GM21381 (cell line): ENCODE data around the gene SLC5A11.
"Not testable (repeated sequence)": the region's sequence is repeated elsewhere in the genome, so short reads cannot be mapped to it uniquely, and the experiment has no call there.

Experiments
- ATAC-seq: cut with Tn5 transposase; IDR thresholded peaks from one replicate; pipeline ENCODE4 v1.9.1; 2021; ENCODE audit warnings: mild to moderate bottlenecking, moderate library complexity; ENCODE audit not compliant: unreplicated experiment

SLC5A11 gene

DNA sequence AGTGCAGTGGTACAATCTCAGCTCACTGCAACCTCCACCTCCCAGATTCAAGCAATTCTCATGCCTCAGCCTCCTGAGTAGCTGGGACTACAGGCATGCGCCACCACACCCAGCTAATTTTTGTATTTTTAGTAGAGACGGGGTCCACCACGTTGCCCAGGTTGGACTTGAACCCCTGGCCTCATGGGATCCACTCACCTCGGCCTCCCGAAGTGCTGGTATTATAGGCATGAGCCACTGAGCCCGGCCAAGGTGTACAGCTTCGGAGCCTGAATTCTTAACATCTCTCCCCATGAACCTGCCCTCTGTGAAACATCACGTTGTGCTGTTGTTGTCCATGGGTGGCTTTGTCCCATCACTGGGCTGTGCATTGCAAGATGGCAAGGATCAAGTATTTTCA is 11.1 kb downstream of the SLC5A11 start:
- ATAC-seq, result not testable (repeated sequence)

DNA sequence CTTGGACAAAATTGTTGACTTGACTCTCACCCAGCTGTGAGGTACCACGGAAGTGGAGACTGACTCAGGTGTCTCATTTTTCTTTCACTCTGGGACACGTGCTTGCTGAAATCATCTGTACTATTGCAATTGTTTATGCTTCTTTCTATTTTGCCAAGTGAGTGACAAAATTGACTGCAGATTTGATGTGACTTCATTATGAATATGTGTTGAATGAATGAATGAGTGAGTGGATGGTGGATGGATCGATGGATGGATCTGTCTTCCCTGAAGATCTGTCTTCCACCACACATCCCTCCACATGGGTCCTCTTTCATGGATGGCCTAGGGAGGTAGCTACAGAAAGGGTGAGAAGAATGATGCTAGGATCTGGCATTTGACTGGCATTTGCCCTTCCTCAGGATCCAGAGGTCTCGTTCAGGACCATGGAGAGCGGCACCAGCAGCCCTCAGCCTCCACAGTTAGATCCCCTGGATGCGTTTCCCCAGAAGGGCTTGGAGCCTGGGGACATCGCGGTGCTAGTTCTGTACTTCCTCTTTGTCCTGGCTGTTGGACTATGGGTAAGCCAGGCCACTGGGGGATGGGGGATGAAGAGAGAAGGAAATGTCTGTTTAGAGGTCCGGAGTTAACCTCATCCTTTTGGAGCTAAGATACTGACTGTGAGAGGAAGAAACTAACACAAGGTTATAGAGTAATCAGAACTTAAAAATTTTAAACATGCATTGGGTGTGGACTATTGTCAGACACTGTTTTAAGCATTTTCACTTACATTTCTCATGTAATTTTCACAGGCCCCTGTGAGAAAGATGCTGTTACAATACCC is 12.7 kb downstream of the SLC5A11 start:
- ATAC-seq, result no peak

DNA sequence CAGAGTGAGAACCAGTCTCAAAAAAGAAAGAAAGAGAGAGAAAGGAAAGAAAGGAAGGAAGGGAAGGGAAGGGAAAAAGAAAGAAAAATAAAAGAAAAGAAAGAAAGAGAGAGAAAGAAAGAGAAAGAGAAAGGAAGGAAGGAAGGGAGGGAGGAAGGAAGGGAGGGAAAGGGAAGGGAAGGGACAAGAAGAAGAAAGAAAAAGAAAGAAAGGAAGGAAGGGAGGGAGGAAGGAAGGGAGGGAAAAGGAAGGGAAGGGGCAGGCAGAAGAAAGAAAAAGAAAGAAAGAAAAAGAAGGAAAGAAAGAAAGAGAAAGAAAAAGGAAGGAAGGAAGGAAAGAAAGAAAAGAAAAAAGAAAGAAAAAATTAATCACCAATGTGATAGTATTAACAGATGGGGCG is 15.7 kb downstream of the SLC5A11 start:
- no peak for ATAC-seq

DNA sequence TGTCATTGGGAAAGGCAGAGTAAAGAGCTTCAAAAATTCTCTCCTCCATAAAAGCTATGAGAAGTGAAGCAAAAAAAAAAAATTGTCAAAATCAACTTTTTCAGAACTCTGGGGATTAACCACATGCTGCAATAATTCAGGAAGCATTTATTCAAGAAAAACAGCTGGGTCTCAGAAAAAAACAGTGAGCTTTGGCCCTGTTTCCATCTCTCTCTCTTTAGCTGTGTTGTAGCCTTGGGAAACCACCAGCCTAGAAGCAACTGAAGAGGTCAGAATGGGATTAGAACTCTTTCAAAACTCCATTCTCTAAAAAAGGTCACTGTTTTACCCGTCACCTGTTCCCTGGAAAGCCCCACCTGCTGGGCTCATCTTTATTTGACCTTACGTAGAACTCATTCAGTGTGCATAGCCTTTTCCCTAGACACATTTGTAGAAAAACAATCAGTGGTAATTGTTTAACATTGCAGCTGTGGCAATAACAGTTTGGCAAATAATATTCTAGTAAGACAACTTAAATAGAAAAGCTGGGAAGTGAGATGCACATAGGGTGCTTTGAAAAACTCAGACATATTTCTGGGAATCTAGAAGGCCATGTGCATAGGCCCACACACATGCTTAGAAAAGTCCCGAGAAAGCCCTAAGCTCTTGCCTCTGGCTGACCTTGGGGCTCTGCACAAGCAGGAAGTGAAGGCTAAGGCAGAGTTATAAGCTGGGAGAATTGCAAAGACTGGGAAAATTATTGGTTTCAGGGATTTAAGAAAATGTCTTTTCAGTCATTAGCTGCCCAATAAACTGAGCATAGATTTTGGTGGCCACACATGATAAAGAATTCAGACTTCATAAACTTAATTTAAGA is 18.0 kb downstream of the SLC5A11 start:
- no peak for ATAC-seq

DNA sequence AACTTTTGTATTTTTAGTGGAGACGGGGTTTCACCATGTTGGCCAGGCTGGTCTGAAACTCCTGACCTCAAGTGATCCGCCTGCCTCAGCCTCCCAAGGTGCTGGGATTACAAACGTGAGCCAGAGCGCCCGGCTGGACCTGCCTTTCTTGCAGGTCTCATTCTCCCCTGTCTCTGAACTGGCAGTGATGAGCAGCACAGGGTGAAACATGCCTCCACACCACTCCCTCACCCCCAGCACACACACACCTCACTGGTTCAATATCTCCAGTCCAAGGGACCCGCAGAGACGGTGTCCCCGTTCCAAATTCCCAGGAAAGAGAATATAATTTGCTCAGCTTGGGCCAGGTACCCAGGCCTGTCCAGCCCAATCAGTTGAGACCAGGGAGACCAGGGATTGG is 23.3 kb downstream of the SLC5A11 start:
- ATAC-seq, result no peak

DNA sequence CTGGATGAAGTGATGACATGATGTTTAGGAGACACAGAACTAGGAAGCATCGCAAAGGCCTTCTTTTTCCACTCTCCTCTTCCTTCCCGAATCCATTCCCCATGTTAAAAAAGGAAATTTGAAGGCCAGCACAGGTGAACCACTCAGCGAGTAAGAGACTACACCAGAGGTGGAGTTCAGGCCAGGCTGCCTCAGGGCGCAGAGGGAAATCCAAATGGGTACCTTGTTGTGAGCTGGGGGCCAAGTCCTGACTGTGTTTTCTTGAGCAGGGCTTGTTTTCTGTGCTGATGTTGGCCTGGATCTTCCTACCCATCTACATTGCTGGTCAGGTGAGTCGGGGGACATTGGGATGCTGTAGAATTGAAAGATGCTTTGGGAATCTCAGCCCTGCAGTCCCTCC is 26.1 kb downstream of the SLC5A11 start:
- no peak for ATAC-seq

DNA sequence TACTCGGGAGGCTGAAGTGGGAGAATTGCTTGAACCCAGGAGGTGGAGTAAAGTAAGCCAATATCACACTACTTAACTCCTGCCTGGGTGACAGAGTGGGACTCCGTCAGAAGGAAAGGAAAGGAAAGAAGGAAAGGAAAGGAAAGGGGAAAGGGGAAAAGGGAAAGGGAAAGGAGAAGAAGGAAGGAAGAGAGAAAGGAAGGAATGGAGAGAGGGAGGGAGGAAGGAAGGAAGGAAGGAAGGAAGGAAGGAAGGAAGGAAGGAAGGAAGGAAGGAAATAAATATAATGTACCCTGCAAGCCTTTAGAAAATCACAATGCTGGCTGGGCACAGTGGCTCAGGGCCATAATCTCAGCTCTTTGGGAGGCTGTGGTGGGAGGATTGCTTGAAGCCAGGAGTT is 27.3 kb downstream of the SLC5A11 start:
- no peak for ATAC-seq

DNA sequence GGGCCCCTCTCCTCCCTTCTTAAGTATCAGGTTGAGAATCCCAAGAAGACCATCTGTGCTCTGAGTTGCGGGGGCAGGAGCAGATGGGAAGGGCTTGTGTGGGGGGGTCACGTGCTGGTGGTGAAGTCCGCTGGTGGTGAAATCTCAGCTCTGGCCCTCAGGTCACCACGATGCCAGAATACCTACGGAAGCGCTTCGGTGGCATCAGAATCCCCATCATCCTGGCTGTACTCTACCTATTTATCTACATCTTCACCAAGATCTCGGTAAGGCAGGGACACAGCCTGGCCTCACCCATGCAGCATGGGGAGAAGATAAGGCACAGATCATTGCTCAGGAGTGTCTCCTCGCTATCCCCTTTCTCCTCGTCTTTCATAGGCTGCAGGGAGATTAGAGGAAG is 29.7 kb downstream of the SLC5A11 start:
- ATAC-seq, result no peak

DNA sequence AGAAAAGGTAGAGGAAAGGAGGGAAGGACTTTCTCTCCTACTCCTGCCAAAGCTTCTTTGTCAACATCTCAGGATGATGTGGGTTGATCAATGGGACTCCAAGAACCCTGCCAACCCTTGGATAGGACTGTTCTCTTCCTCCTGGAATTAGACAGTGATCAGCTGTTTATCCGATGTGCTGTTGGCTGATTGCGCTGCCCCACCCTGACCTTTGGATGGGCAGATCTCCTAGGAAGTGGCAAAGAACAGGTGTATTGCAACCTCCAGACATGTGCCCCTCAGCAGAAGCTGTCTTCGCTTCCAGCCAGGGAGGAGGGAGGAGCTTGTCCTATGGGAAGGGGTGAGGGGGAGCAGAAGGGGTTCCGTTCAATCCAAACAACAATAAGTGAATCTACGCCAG is 30.5 kb downstream of the SLC5A11 start:
- ATAC-seq, result no peak

DNA sequence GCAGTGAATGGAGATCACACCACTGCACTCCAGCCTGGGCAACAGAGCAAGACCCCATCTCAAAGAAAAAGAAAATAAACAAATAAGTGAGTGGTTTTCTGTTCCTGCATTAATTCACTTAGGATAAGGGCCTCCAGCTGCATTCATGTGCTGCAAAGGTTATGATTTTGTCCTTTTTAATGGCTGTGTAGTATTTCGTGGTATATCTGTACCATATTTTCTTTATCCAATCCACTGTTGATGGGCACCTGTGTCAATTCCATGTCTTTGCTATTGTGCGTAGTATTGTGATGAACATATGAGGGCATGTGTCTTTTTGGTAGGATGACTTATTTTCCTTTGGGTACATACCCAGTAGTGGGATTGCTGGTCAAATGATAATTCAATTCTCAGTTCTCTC is 33.9 kb downstream of the SLC5A11 start:
- ATAC-seq, result no peak

DNA sequence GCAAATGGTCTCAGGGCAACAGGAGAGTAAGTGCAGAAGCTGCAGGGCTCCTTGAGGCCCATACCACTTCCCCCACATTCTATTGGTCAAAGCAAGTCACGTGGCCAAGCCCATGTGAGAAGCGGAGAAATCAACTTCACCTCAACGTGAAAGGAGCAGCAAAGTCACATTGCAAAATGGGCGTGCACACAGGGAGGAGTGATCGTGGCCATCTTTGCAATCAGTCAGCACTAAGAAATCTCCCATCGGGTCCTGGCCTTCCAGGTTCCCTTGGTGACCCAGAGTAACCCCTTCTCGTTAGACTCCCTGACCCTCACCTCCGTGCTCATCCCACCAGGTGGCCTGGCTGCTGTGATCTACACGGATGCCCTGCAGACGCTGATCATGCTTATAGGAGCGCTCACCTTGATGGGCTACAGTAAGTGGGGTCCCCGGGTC is 38.0 kb downstream of the SLC5A11 start:
- no peak for ATAC-seq

DNA sequence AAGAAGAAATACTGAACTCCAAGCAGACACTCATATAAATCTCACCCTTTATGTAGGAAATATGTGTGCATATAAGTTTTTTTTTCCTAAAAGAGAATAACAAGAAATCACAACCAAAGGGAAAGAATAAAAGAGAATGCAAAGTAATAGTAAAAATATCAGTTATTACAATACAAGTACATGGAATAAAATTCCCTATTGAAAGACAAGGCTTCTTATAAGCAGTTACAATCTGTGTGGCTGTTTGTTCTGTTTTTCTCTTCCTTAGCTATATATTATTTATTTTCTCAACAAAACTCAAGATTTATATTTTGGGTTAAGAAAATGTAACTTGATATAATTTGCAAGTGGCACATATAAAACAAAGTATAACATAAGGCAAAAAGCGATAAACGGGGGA is 41.7 kb downstream of the SLC5A11 start:
- no peak for ATAC-seq

DNA sequence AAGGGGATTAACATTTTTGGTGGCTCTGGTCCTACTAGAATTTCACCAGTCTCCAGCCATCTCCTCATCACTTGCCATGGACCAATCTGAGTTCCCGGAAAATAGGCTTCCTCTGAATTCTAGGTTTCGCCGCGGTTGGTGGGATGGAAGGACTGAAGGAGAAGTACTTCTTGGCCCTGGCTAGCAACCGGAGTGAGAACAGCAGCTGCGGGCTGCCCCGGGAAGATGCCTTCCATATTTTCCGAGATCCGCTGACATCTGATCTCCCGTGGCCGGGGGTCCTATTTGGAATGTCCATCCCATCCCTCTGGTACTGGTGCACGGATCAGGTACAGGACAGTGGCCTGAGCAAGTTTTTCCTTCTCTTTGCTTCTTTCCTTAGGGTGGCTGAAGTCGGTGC is 45.0 kb downstream of the SLC5A11 start:
- no peak for ATAC-seq

DNA sequence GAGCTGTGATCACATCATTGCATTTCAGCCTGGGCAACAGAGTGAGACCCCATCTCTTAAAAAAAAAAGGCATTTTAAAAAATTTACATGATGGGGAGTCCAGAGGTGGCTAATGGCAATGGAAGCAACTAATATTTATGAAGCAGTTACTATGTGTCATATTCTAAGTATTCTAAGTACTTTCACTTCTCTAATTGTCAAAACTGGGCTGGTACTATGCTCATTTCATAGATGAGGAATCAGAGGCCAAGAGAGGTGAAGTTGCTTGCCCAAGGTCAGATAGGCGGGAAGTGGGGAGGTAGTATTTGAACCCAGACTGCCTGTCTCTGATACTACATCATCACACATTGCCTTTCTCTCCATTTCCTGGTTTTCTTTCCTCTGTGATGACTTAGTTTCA is 50.7 kb downstream of the SLC5A11 start:
- no peak for ATAC-seq

DNA sequence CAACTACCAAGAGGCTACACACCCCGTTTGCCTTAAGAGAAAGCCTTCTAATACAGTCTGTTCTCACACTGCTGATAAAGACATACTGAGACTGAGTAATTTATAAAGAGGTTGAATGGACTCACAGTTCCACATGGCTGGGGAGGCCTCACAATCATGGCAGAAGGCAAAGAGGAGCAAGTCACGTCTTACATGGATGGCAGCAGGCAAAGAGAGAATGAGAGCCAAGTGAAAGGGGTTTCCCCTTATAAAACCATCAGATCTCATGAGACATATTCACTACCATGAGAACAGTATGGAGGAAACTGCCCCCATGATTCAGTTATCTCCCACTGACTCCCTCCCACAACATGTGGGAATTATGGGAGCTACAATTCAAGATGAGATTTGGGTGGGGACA is 51.8 kb downstream of the SLC5A11 start:
- not testable (repeated sequence) for ATAC-seq

DNA sequence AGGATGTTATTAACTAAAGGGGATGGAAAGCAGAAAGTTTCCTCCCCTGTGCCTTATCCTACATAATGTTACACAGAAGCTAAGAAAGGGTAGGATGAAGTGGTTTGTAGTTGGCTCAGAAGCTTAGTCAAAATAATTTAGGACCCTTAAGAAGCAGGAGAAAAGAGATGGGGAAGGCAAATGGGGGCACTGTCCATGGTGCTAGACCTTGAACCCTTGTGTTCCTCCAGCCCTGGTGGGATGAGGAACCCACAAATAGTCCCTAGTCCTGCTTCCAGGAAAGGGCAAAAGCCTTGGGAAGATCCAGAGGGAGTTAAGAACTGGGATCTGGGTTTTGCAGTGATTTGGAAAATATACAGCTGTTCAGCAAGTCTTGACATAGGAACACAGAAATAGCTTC is 54.5 kb downstream of the SLC5A11 start:
- ATAC-seq, result no peak

DNA sequence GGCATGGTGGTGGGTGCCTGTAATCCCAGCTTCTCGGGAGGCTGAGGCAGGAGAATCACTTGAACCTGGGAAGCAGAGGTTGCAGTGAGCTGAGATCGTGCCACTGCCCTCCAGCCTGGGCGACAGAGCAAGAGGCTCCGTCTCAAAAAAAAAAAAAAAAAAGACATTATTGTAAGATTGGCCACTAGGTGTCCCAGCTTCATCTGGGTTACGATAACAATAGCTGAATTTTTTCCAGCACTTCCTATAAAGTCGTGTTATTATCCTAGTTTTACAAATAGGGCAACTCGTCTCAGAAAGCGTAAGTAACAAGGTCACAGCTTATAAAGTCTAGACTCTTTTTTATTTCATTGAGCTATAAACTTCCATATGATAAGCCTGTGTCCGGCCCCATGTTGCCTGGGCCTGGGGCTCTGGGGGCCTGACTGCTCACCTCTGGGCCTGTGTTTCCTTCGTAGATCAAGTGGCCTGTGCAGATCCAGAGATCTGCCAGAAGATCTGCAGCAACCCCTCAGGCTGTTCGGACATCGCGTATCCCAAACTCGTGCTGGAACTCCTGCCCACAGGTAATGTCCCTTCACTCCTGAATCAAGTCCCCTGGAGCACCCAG is 60.5 kb downstream of the SLC5A11 start:
- no peak for ATAC-seq

DNA sequence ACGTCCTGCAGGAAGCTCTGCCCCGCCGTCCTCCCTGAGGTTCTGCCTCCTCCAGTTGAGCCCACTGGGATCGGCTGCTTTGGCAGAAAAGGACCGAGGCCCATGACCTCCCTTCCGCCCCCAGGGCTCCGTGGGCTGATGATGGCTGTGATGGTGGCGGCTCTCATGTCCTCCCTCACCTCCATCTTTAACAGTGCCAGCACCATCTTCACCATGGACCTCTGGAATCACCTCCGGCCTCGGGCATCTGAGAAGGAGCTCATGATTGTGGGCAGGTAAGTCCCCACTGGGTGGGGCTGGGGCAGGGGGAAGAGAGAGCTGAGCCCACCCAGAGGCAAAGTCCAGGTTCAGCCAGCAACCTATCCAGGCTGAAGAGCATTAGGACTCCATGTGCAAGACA is 61.1 kb downstream of the SLC5A11 start:
- no peak for ATAC-seq

DNA sequence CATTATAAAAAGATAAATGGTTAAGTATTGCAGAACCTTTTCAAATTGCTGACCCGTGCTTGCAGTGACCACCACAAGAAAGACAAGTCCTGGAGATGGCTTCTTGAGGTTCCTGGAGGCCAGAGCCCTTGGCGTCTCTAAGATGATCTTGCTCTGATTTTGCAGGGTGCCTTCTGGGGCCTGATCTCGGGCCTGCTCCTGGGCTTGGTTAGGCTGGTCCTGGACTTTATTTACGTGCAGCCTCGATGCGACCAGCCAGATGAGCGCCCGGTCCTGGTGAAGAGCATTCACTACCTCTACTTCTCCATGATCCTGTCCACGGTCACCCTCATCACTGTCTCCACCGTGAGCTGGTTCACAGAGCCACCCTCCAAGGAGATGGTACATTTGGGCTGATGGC is 63.0 kb downstream of the SLC5A11 start:
- ATAC-seq, result no peak

DNA sequence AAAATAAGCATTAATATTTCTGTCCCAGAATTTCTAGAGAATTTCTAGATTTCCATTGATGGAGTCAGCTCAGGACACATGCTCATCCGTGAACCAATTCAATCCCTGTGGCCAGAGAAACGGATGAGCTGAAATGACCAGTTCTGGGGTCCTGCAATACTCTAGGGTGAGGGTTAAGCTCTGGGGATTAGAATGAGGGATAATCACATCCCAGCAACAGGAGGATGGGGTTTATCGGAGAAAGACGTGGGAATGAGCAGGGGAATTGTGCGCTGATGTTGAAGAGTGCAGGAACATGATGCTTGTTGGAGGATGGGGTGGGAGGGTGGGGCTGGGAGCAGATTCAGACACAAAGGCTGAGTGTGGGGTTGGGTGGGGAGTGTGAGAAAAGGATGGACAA is 64.1 kb downstream of the SLC5A11 start:
- no peak for ATAC-seq

DNA sequence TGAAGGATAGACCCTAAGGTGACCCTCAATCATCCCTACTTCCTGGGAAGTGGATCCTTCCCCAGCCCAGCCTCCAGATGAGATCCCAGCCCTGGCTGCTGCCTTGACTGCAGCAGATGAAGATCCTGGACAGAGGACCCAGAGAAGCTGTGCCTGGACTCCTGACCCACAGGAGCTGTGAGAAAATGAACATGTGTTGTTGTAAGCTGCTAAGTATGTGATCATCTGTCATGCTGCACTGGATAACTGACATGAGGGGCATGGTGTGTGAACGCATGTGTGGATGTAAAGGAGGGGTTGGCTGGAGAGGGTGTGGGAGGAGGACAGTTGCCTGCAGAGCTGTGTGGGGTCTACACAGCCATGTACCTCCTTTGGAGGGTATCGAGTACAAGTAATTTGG is 69.3 kb downstream of the SLC5A11 start:
- no peak for ATAC-seq

DNA sequence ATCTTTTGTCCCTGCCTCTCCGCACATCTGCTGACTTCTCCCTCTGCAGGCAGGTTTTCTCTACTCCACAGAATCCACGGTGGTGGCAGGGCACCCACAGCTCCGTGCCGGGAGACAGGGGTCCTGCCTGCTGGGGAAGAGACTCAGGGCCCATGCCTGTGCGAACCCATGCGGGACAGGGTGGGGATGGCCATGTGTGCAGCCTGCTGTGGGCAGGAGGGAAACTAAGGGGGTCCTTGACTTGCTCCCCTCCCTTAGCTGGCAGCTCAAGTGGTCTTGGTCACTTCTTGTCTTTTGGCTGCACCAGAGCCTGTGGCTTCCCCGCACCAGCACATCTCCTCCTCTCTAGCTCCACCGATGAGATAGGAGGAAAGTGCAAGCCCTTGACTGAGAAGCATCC is 69.8 kb downstream of the SLC5A11 start:
- ATAC-seq, result no peak
